SH-SY5Y (cell line): Measurements from ENCODE around the gene CTNNA3.

Experiments
- GATA2 ChIP-seq: IDR thresholded peaks from 2 replicates; pipeline ENCODE4 v1.6.1; 2011; ENCODE audit warnings: mild to moderate bottlenecking, low read depth, low read length
- GATA3 ChIP-seq: IDR thresholded peaks from 2 replicates; pipeline ENCODE4 v1.6.1; 2011; ENCODE audit warnings: low read depth, mild to moderate bottlenecking, low read length, moderate library complexity

GRCh38 chr10:66350622-66351399 is 1345.2 kb downstream of the CTNNA3 start:
- TF ChIP-seq GATA2 (no peak), GATA3 (no peak)
